Stomach (tissue), 9 donors: ENCODE results near the gene AMDHD2. TPM values are rescaled to one million over a fixed set of nuclear protein-coding genes. Genes with fewer than 3 reads are reported as not detected.

ENCODE experiments used
- DNase-seq, 2 donors: peaks; one replicate each; pipeline versions ENCODE4 v3.0.0 to v3.0.0-alpha.2; 2013 to 2019
- H3K27ac ChIP-seq, 5 donors: fragments of 200-600 bp in 4 of 5; sonication (generic) in 4 of 5; one replicate each; pipeline ENCODE4 v1.5.1; 2013 to 2019; ENCODE audit warnings: mild to moderate bottlenecking in 1 of 5, moderate library complexity in 1 of 5
- H3K27me3 ChIP-seq, 3 donors: fragments of 200-600 bp; sonication (generic); one replicate each; pipeline ENCODE4 v1.5.1; 2017 to 2019; ENCODE audit warnings: mixed run types in 1 of 3
- H3K36me3 ChIP-seq, 4 donors: fragments of 200-600 bp; sonication (generic); 1 replicate in 3 of 4; 2 replicates in 1 of 4; pipeline ENCODE4 v1.5.1; 2016 to 2019
- H3K4me1 ChIP-seq, 4 donors: fragments of 200-600 bp; sonication (generic); one replicate each; pipeline ENCODE4 v1.5.1; 2016 to 2019
- H3K4me3 ChIP-seq, 4 donors: fragments of 200-600 bp; sonication (generic) in 3 of 4; one replicate each; pipeline ENCODE4 v1.5.1; 2016 to 2019; ENCODE audit warnings: mild to moderate bottlenecking in 1 of 4
- H3K9me3 ChIP-seq, 4 donors: fragments of 200-600 bp; sonication (generic); one replicate each; pipeline ENCODE4 v1.5.1; 2016 to 2019
- EP300 ChIP-seq: sonication (generic); formaldehyde crosslinking; IDR thresholded peaks from one replicate; pipeline ENCODE4 v1.6.1; 2017; ENCODE audit warnings: antibody characterized with exemption
- POLR2A ChIP-seq, 4 donors: fragments of 450-650 bp; IDR thresholded peaks; one replicate each; pipeline ENCODE4 v1.6.1; 2016; ENCODE audit warnings: antibody characterized with exemption in 4 of 4, control low read depth in 2 of 4, mild to moderate bottlenecking in 1 of 4, moderate library complexity in 1 of 4
- POLR2AphosphoS5 ChIP-seq, 3 donors: sonication (generic); formaldehyde crosslinking; IDR thresholded peaks; one replicate each; pipeline ENCODE4 v1.6.1; 2016; ENCODE audit warnings: antibody characterized with exemption in 3 of 3
- WGBS, 5 donors: extraction: QIAGEN DNeasy Blood & Tissue Kit in 3 of 5; methylation state at CpG; one replicate each; pipeline versions ENCODE4 v1.1.5 to v1.1.7; 2013 to 2018; 5-methylcytosine and 5-hydroxymethylcytosine counted together
- intact Hi-C: fragments of 100-400 bp; cut with DNase I; formaldehyde crosslinking; loops from one replicate; pipeline ENCODE4 v1.15.1; 2023; ENCODE audit warnings: low total_unique reads
- polyA plus RNA-seq, 3 donors: library from polyadenylated mRNA; stranded (reverse); fragments of 200-250 nt; gene quantifications; one replicate each; pipeline ENCODE4 v1.2.3, GENCODE V29; 2013
- total RNA-seq, 5 donors: library from RNA; depleted of rRNA; stranded (reverse); fragments of >200 nt; gene quantifications; one replicate each; pipeline versions ENCODE4 v1.1.0 to v1.2.3, GENCODE V29; 2014 to 2016
- TF ChIP-seq, protein P1 (sequence below), 7 experiments: fragments of 450-650 bp in 4 of 7; fragments of 200-600 bp in 3 of 7; sonication (generic) in 3 of 7; IDR thresholded peaks; one replicate each; pipeline ENCODE4 v1.5.1; 2016 to 2019; ENCODE audit warnings: antibody characterized with exemption in 7 of 7, control low read depth in 2 of 7, mild to moderate bottlenecking in 1 of 7
- donor health status: healthy with polysubstance abuse.
- donor health status: Bipolar disorder and iron deficiency.
- donor health status: healthy.

Gene AMDHD2
- total and polyA plus RNA-seq, 8 donors = 13.4 to 76.8 (median 22.9) TPM

DNA sequence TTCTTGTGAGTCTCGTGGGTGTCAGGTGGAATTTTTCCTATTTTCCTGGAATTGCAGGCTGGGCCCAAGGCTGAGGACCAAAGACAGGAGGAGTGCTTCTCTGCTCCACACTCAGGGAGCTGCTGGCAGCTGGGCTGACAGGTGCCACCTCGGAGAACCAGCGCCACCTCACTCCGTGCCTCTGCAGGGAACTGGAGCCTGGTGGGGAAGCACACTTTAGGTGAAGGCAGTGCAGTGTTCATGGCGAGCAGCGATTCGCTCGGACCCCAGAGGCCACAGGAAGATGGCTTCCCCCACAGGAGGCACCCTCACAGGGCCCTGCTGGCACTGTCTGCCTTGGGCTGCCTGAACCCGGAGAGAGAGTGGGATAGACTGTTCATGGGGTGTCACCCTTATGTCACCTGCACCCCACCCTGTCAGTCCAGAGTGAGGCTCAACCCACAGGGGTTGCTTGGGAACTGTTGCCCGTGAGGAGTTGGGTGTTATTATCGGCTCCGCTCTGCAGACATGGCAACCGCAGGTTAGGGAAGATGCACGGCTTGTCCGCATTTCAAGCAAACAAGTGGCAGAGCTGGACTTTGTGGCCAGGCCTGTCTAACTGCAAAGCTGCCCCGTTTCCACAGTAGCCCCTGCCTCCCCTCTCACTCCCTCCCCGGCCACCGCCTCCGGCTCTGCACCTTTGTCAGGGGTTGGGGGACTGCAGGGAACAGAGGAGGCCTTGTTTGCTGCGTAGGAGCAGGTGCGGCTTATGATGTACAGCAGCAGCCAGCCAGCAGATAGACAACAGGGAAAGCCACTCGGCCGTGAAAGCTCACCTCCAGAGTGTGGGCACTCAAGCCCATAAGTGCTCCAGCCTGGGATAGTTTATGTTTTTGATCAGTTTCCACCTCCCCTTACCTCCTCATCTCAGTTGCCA lies 29.7 kb upstream of the AMDHD2 start:
- Histone ChIP-seq H3K27ac (no peak overlapping the region), H3K36me3 (peaks cover 0 to 24% (median 14%) of the 10 kb centered on the region in 4 donors), H3K4me3 (no peak overlapping the region), H3K27me3 (no peaks in the 10 kb centered on the region), H3K4me1 (peaks cover 7 to 23% (median 13%) of the 10 kb centered on the region in 4 donors), H3K9me3 (no peaks in the 10 kb centered on the region)
- DNase-seq = peak in 1 of 2 donors; percentile 42
- intact Hi-C loops = loop anchor here (10.0 kb wide), 1 partner anchor 296 kb away; the partner anchor contains the start of gene CASKIN1
- WGBS, 5 donors = 89 to 92% (median 90%) methylated on average over 18 to 23 of the region's 23 CpGs
- TF ChIP-seq EP300 (no peak), POLR2AphosphoS5 (IDR thresholded peaks at IDR 0.05) (no peak), POLR2A (IDR thresholded peaks at IDR 0.05) (no peak)
- TF ChIP-seq, protein P1, sequence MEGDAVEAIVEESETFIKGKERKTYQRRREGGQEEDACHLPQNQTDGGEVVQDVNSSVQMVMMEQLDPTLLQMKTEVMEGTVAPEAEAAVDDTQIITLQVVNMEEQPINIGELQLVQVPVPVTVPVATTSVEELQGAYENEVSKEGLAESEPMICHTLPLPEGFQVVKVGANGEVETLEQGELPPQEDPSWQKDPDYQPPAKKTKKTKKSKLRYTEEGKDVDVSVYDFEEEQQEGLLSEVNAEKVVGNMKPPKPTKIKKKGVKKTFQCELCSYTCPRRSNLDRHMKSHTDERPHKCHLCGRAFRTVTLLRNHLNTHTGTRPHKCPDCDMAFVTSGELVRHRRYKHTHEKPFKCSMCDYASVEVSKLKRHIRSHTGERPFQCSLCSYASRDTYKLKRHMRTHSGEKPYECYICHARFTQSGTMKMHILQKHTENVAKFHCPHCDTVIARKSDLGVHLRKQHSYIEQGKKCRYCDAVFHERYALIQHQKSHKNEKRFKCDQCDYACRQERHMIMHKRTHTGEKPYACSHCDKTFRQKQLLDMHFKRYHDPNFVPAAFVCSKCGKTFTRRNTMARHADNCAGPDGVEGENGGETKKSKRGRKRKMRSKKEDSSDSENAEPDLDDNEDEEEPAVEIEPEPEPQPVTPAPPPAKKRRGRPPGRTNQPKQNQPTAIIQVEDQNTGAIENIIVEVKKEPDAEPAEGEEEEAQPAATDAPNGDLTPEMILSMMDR (IDR thresholded peaks at IDR 0.05) = no peak

DNA sequence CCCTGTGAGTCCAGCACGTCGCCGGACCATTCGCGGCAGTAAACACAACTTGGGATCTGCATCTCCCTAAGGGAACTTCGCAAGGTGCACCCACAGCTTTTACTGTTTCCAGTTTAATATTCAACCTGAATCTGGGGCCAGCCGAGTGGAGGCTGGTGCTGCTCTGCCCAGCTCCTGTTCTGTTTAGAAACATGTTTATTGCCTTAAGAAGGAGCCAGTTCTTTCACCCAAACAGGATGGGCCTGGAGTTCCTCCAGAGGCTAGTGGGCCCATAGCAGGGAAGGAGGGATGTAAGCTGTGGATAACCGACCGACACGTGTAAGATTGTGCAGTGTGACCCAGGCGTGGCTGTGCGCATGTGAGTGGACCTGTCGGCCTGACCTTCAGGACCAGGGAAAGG lies 27.9 kb upstream of the AMDHD2 start:
- Histone ChIP-seq H3K27me3 (no peaks in the 10 kb centered on the region), H3K4me1 (peaks cover 3 to 10% (median 7%) of the 10 kb centered on the region in 4 donors), H3K36me3 (peaks cover 0 to 37% (median 25%) of the 10 kb centered on the region in 4 donors), H3K9me3 (no peaks in the 10 kb centered on the region), H3K27ac (no peak overlapping the region), H3K4me3 (no peak overlapping the region)
- intact Hi-C loops = loop anchor here (10.0 kb wide), 1 partner anchor 297 kb away; the partner anchor contains the start of gene CASKIN1
- DNase-seq = no peak
- WGBS, 5 donors = 84 to 94% (median 90%) methylated on average over 13 of the region's 13 CpGs
- no peak for TF ChIP-seq POLR2AphosphoS5 (IDR thresholded peaks at IDR 0.05)
- TF ChIP-seq, protein P1 (IDR thresholded peaks at IDR 0.05) = no peak
- TF ChIP-seq POLR2A (IDR thresholded peaks at IDR 0.05) = no peak
- TF ChIP-seq EP300 = no peak

DNA sequence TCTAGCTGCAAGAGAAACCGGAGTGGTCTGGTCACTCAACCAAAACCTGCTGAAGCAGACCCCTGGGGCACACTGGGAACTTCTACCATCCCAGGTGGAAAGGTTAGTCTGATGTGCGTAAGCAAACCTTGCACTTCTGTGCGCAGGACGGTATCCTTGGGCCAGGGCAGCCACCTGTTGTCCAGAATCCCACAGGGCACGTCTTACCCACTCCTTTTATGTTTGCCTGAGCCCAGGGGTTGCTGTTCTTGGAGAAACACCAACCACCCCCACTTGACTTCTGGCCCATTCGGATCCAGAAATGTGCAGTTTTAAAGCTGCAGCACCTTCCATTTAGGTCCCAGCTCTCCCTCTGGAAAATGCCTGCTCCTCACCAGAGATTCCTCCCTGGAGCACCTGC lies 26.6 kb upstream of the AMDHD2 start:
- TF ChIP-seq EP300 = no peak
- TF ChIP-seq, protein P1 (IDR thresholded peaks at IDR 0.05) = no peak
- TF ChIP-seq POLR2A (IDR thresholded peaks at IDR 0.05) = no peak
- no peak for TF ChIP-seq POLR2AphosphoS5 (IDR thresholded peaks at IDR 0.05)
- Histone ChIP-seq H3K4me1 (peaks cover 3 to 15% (median 12%) of the 10 kb centered on the region in 4 donors), H3K27ac (no peak overlapping the region), H3K9me3 (no peaks in the 10 kb centered on the region), H3K27me3 (no peaks in the 10 kb centered on the region), H3K4me3 (no peak overlapping the region), H3K36me3 (peaks cover 0 to 51% (median 38%) of the 10 kb centered on the region in 4 donors)
- intact Hi-C loops = loop anchor here (10.0 kb wide), 1 partner anchor 299 kb away; the partner anchor contains the start of gene CASKIN1
- DNase-seq = no peak
- 73 to 92% (median 88%) methylated on average over 6 of the region's 6 CpGs for WGBS, 5 donors

DNA sequence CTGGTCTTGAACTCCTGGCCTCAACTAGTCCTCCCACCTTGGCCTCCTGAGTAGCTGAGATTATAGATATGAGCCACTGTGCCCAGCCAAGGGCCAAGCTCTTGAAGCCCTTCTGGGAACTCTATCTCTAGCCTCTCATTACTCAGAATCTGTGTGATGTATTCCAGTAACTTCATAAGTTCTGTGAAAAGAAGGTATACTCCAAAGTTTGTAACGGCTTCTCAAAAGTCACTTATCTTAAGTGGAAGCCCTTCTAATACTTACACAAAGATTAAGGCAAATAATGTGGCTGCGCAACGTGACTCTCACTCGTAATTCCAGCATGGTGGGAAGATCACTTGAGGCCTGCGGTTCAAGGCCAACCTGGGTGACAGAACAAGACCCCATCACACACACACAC lies 25.6 kb upstream of the AMDHD2 start:
- H3K9me3 ChIP-seq = no peaks in the 10 kb centered on the region
- H3K36me3 ChIP-seq = peaks cover 0 to 61% (median 48%) of the 10 kb centered on the region in 4 donors
- intact Hi-C loops = loop anchor here (5.0 to 10.0 kb wide), 2 partner anchors 152 to 300 kb away; partner anchors contain the start of genes ABCA3 and CASKIN1
- H3K4me1 ChIP-seq = peaks cover 3 to 24% (median 15%) of the 10 kb centered on the region in 4 donors
- TF ChIP-seq, protein P1 (IDR thresholded peaks at IDR 0.05) = no peak
- TF ChIP-seq POLR2AphosphoS5 (IDR thresholded peaks at IDR 0.05) = no peak
- TF ChIP-seq POLR2A (IDR thresholded peaks at IDR 0.05) = no peak
- TF ChIP-seq EP300 = no peak
- no peak for DNase-seq
- no peak overlapping the region for H3K27ac ChIP-seq
- 79 to 93% (median 86%) methylated on average over 5 of the region's 5 CpGs for WGBS, 5 donors
- H3K4me3 ChIP-seq = no peak overlapping the region
- no peaks in the 10 kb centered on the region for H3K27me3 ChIP-seq
